ENCODE measurements around the gene OLR1.

The OLR1 gene

DNA sequence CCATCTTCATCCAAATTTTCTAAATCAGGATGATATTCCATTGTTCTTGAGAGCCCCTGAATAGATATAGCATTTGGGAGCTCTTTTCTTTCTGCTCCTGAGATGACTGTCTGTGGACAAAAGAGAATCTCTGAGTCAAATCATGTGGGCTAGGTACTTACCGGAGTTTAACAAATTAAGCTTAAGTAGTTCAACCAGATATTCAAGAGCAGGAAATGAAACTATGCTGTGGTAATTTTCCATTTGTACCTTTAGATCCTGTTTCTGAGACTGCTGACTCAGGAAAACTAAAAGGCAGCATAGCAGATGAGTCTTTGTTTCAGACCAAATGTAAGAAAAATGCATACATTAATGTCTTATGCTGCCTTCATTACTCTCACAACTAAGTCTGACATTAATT, 41.9 kb downstream of the OLR1 start, which contains the start of gene CLEC7A:
CLEC7A (minus strand) TSS at position 158 of the 400 bp plus-strand sequence; CDS start at position 41, 117 bp downstream.
- TF ChIP-seq, protein P1, sequence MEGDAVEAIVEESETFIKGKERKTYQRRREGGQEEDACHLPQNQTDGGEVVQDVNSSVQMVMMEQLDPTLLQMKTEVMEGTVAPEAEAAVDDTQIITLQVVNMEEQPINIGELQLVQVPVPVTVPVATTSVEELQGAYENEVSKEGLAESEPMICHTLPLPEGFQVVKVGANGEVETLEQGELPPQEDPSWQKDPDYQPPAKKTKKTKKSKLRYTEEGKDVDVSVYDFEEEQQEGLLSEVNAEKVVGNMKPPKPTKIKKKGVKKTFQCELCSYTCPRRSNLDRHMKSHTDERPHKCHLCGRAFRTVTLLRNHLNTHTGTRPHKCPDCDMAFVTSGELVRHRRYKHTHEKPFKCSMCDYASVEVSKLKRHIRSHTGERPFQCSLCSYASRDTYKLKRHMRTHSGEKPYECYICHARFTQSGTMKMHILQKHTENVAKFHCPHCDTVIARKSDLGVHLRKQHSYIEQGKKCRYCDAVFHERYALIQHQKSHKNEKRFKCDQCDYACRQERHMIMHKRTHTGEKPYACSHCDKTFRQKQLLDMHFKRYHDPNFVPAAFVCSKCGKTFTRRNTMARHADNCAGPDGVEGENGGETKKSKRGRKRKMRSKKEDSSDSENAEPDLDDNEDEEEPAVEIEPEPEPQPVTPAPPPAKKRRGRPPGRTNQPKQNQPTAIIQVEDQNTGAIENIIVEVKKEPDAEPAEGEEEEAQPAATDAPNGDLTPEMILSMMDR (IDR thresholded peaks at IDR 0.05; ENCODE audit: low read depth, low read length), result no peak
- no peak for DNase-seq (ENCODE audit: extremely low read depth, low read depth)

DNA sequence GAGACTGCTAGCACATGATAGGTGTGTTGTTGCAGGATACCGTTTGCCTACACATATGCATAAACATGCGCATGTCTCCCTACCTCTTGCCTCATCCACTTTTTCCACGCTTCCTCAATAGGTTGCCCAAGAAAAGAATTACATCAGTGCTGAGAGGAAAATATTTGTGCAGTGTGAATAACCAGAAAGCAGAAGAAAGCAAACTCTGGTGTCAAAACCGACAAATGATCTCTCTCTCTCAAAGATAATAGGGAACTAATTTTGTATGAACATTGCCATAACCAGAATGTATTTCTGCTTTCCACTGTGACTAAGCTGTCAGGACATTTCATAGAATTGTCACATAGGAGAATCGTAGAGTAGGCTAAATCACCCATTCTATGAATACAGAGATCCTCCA, 43.2 kb downstream of the OLR1 start:
- no peak for DNase-seq (ENCODE audit: extremely low read depth, low read depth)
- TF ChIP-seq, protein P1 (IDR thresholded peaks at IDR 0.05; ENCODE audit: low read depth, low read length), result no peak

GRCh38 chr12:10126413-10126812, 45.5 kb downstream of the OLR1 start:
- TF ChIP-seq, protein P1 (IDR thresholded peaks at IDR 0.05; ENCODE audit: low read depth, low read length), result no peak
- no peak for DNase-seq (ENCODE audit: extremely low read depth, low read depth)

GRCh38 chr12:10122689-10123088, 49.2 kb downstream of the OLR1 start:
- DNase-seq (ENCODE audit: extremely low read depth, low read depth), result no peak
- TF ChIP-seq, protein P1 (IDR thresholded peaks at IDR 0.05; ENCODE audit: low read depth, low read length), result no peak

- TF ChIP-seq, protein P1 (IDR thresholded peaks at IDR 0.05; ENCODE audit: low read depth, low read length), result no peak
- no peak for DNase-seq (ENCODE audit: extremely low read depth, low read depth)
Measured at GRCh38 chr12:10121278-10121677, 50.7 kb downstream of the OLR1 start.

DNA sequence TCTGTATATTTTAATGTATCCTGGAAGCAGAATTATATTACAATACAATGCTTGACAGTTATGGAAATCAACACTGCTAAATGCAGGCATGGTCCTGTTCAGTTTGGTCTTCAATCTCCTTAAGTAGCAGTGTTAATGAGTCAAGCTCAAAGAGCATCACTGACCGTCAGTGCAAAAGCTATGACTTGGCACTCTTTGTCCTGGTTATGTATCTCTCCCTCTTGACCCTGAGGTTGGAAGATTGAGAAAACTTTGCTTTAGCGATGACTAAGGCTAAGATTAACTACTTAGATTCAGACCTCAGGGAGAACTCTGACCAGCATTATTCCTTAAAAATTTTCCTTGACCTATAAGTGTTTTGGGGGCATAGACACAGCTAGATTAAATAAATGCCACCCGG, 52.9 kb downstream of the OLR1 start:
- TF ChIP-seq, protein P1 (IDR thresholded peaks at IDR 0.05; ENCODE audit: low read depth, low read length), result no peak
- no peak for DNase-seq (ENCODE audit: extremely low read depth, low read depth)

DNA sequence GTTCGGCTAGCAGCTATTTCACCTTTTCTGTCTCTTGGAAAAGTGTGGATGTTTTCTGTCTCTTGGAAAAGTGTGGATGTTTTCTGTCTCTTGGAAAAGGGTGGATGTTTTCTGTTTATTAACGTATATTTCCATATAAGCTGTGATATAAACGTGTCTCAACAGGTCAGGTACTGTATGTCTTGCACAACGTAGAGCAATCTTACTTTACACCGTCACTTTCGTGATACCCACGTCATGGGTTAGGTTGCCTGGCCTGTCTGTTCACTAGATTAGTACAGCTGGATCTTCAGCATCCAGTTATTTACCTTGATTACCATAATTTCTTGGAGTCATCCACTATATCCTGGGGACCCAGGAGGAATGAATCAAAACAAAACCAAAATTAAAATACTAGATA, 56.0 kb downstream of the OLR1 start:
- DNase-seq (ENCODE audit: extremely low read depth, low read depth), result no peak

More for the DNA sequence above, 56.0 kb downstream of the OLR1 start:
- TF ChIP-seq, protein P1 (IDR thresholded peaks at IDR 0.05; ENCODE audit: low read depth, low read length), result no peak
